Measurements from ENCODE around the gene ACSS3. TPM values are rescaled to one million over a fixed set of nuclear protein-coding genes. Genes with fewer than 3 reads are reported as not detected.

Gene ACSS3
- total and polyA plus RNA-seq, 2 of the 8 experiments (the other 6 are each of a cell fraction or from before 2014, with no cell fraction given): 14.4 to 24.0 TPM

DNA sequence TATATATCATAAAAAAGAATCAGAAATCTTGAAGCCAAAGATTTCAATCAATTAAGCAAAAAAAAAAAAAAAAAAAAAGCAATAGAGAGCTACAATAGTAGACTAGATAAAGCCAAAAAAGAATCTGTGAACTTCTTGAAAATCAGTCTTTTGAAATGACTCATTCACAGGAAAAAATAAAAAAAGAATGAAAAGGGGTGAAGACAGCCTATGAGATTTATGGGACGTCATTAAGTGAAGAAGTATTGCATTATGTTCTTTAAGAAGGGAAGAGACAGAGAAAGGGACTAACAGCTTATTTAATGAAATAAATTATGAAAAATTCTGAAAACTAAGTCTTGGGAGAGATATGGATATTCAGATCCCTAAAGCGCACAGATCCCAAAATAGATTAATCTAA, 103.8 kb downstream of the ACSS3 start (continued):
- TF ChIP-seq CBX8 (IDR thresholded peaks at IDR 0.05; ENCODE audit: borderline replicate concordance, low read depth, low read length): no peak
- TF ChIP-seq SIRT6 (IDR thresholded peaks at IDR 0.05; ENCODE audit: low read length): no peak

All from H1 (cell line).